HEK293 (cell line): ENCODE results near the gene ARHGEF39.

Source experiments
- CTCF ChIA-PET: fragments of 350-600 bp; formaldehyde crosslinking; extraction: SDS; loops from one replicate; lab custom pipeline; 2021; ENCODE audit warnings: antibody characterized with exemption; lab: Yijun Ruan, JAX
- POLR2A ChIA-PET: fragments of 300-600 bp; formaldehyde crosslinking; extraction: SDS; loops from one replicate; lab custom pipeline; 2020; ENCODE audit warnings: antibody characterized with exemption, inconsistent platforms; lab: Yijun Ruan, JAX
- H3K27ac ChIP-seq: fragments of 200-500 bp; sonication (Bioruptor generic); 2 replicates; pipeline ENCODE4 v1.5.1; 2014; ENCODE audit warnings: low read depth, low read length, control low read depth, inconsistent platforms; ENCODE audit errors: extremely low read depth
- H3K36me3 ChIP-seq, 2 experiments: fragments of 200-500 bp in 1 of 2; sonication (Bioruptor generic) in 1 of 2; 1 replicate in 1 of 2; 2 replicates in 1 of 2; pipeline ENCODE4 v1.5.1; 2014 to 2017; ENCODE audit warnings: inconsistent platforms in 2 of 2, low read length in 2 of 2; ENCODE audit not compliant: control insufficient read depth in 2 of 2, insufficient read depth in 1 of 2
- H3K4me1 ChIP-seq: fragments of 200-500 bp; sonication (Bioruptor generic); 2 replicates; pipeline ENCODE4 v1.5.1; 2014; ENCODE audit warnings: mild to moderate bottlenecking, low read length, inconsistent platforms; ENCODE audit not compliant: control insufficient read depth, insufficient read depth
- H3K4me3 ChIP-seq: 2 replicates; pipeline ENCODE4 v1.5.1; 2011; ENCODE audit warnings: low read depth, mild to moderate bottlenecking, control low read depth, low read length, moderate library complexity
- H3K9me3 ChIP-seq: fragments of 200-500 bp; sonication (Bioruptor generic); 2 replicates; pipeline ENCODE4 v1.5.1; 2014; ENCODE audit warnings: low read depth, low read length, inconsistent platforms; ENCODE audit not compliant: control insufficient read depth, insufficient read depth
- BCL11A ChIP-seq: fragments of 450-650 bp; formaldehyde crosslinking; IDR thresholded peaks from 2 replicates; pipeline ENCODE4 v1.5.1; 2016; ENCODE audit warnings: low read depth, missing biosample characterization, missing genetic modification characterization
- BCL11B ChIP-seq: fragments of 450-650 bp; formaldehyde crosslinking; IDR thresholded peaks from 2 replicates; pipeline ENCODE4 v1.5.1; 2016; ENCODE audit warnings: low read depth, missing biosample characterization, missing genetic modification characterization
- PRDM1 ChIP-seq: fragments of 450-650 bp; formaldehyde crosslinking; IDR thresholded peaks from 2 replicates; pipeline ENCODE4; 2016; ENCODE audit warnings: missing biosample characterization, missing genetic modification characterization
- TCF7L2 ChIP-seq: IDR thresholded peaks from 2 replicates; pipeline ENCODE4 v1.6.1; 2011; ENCODE audit warnings: low read depth, mild to moderate bottlenecking, inconsistent platforms, low read length, moderate library complexity, borderline replicate concordance
- ZBTB7A ChIP-seq: fragments of 450-650 bp; formaldehyde crosslinking; IDR thresholded peaks from 2 replicates; pipeline ENCODE4 v1.5.1; 2016; ENCODE audit warnings: low read depth, missing biosample characterization, missing genetic modification characterization
- ZFP3 ChIP-seq: fragments of 450-650 bp; formaldehyde crosslinking; IDR thresholded peaks from 2 replicates; pipeline ENCODE4 v1.5.1; 2016; ENCODE audit warnings: low read depth, missing biosample characterization, missing genetic modification characterization
- ZNF121 ChIP-seq: fragments of 450-650 bp; formaldehyde crosslinking; IDR thresholded peaks from 2 replicates; pipeline ENCODE4 v1.5.1; 2016; ENCODE audit warnings: missing biosample characterization, missing genetic modification characterization
- ZNF132 ChIP-seq: fragments of 450-650 bp; formaldehyde crosslinking; IDR thresholded peaks from 2 replicates; pipeline ENCODE4 v1.5.1; 2017; ENCODE audit warnings: missing biosample characterization, missing genetic modification characterization, borderline replicate concordance
- ZNF146 ChIP-seq: fragments of 450-650 bp; formaldehyde crosslinking; IDR thresholded peaks from 2 replicates; pipeline ENCODE4 v1.5.1; 2016; ENCODE audit warnings: missing biosample characterization, missing genetic modification characterization
- ZNF266 ChIP-seq: fragments of 450-650 bp; formaldehyde crosslinking; IDR thresholded peaks from 2 replicates; pipeline ENCODE4 v1.5.1; 2016; ENCODE audit warnings: missing biosample characterization, missing genetic modification characterization, low read depth
- ZNF335 ChIP-seq: fragments of 450-650 bp; formaldehyde crosslinking; conservative IDR thresholded peaks from 2 replicates; pipeline ENCODE4 v1.5.1; 2016; ENCODE audit warnings: missing biosample characterization, missing genetic modification characterization
- ZNF354C ChIP-seq: fragments of 450-650 bp; formaldehyde crosslinking; IDR thresholded peaks from 2 replicates; pipeline ENCODE4 v1.5.1; 2016; ENCODE audit warnings: missing biosample characterization, missing genetic modification characterization, low read depth, borderline replicate concordance
- ZNF529 ChIP-seq: fragments of 450-650 bp; formaldehyde crosslinking; IDR thresholded peaks from 2 replicates; pipeline ENCODE4 v1.5.1; 2017; ENCODE audit warnings: missing genetic modification characterization, missing biosample characterization; ENCODE audit not compliant: insufficient replicate concordance
- ZNF768 ChIP-seq: fragments of 450-650 bp; formaldehyde crosslinking; IDR thresholded peaks from 2 replicates; pipeline ENCODE4 v1.5.1; 2018; ENCODE audit warnings: missing biosample characterization, mild to moderate bottlenecking, missing genetic modification characterization
- ZNF776 ChIP-seq: fragments of 450-650 bp; formaldehyde crosslinking; IDR thresholded peaks from 2 replicates; pipeline ENCODE4 v1.5.0; 2017; ENCODE audit warnings: missing biosample characterization, missing genetic modification characterization, borderline replicate concordance
- ZNF843 ChIP-seq: fragments of 450-650 bp; formaldehyde crosslinking; IDR thresholded peaks from 2 replicates; pipeline ENCODE4 v1.5.1; 2016; ENCODE audit warnings: missing biosample characterization, missing genetic modification characterization
- TF ChIP-seq, protein P1 (sequence below): fragments of 450-650 bp; formaldehyde crosslinking; IDR thresholded peaks from 2 replicates; pipeline ENCODE4 v1.5.1; 2016; ENCODE audit warnings: missing biosample characterization, missing genetic modification characterization, borderline replicate concordance
- TF ChIP-seq, protein P2 (sequence below): fragments of 450-650 bp; formaldehyde crosslinking; IDR thresholded peaks from 2 replicates; pipeline ENCODE4 v1.5.1; 2017; ENCODE audit warnings: missing biosample characterization, missing genetic modification characterization
- TF ChIP-seq, protein P3 (sequence below): fragments of 450-650 bp; formaldehyde crosslinking; IDR thresholded peaks from 2 replicates; pipeline ENCODE4 v1.5.1; 2016; ENCODE audit warnings: missing biosample characterization, missing genetic modification characterization

The ARHGEF39 gene

DNA sequence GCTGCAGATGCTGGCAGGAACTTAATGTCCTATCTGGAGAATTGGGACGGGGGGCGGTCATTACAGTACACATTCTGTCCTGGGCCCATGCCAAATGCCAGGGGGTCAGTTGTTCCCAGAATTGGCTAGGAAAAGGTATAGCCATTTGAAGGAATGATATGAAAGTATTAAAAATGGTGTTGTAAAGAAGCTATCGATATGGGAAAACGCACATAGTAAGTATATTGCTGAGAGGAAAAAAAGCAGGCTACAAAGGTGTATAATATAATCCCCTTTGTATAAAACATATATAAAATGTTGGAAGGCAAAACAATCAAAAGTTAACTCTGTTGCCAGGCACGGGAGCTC lies 450 bp upstream of the ARHGEF39 start:
- Histone ChIP-seq H3K27ac (peak overlapping the region; percentile 64; the same call in 1 of the 2 replicates), H3K4me3 (peak overlapping the region; percentile 75), H3K4me1 (no peaks in the 10 kb centered on the region), H3K36me3 (peaks cover 5 to 35% of the 10 kb centered on the region in 2 experiments), H3K9me3 (no peaks in the 10 kb centered on the region)
- TF ChIP-seq ZNF335 (tag by site-specific recombination) (0 out of 2 replicates have a peak, but pooled peaks have one; percentile 19), ZNF843 (no peak)
- ChIA-PET POLR2A (interaction anchor here (1.1 to 2.9 kb wide), 12 partner anchors 13 to 149 kb away, joined by 3 to 25 read pairs (median 6); partner anchors contain the start of genes CREB3, TLN1 and TPM2), CTCF (interaction anchor here (0.6 to 14.5 kb wide), 8 partner anchors 10 to 296 kb away, joined by 3 to 157 read pairs (median 5); partner anchors contain the start of gene TPM2)

DNA sequence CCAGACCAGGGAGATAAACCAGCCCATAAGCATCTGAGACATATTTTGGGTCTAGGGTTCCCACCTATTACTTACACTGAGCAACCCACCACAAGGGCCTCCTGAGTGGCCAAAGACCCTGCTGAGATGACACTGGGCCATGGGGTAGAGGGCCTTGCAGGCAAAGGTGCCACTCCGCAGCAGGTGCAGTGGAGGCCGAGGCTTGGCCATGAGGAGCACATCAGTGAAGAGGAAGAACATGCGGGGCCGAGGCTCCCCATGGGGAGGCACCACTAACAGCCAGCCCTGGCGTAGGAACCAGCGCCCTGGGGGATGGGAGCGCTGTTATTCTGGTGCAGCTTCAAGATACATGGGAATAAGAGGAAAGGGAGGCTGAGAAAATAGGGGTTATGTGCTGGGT lies 2.6 kb downstream of the ARHGEF39 start:
- Histone ChIP-seq H3K4me3 (no peak overlapping the region), H3K27ac (no peak overlapping the region), H3K9me3 (no peaks in the 10 kb centered on the region), H3K4me1 (peaks cover 8% of the 10 kb centered on the region; the same call in 1 of the 2 replicates), H3K36me3 (peaks cover 5 to 40% of the 10 kb centered on the region in 2 experiments)
- ChIA-PET CTCF (interaction anchor here (0.5 to 14.5 kb wide), 9 partner anchors 15 to 143 kb away, joined by 3 to 157 read pairs (median 13); partner anchors contain the start of gene TPM2), POLR2A (interaction anchor here (1.6 to 3.0 kb wide), 3 partner anchors 26 to 69 kb away, joined by 4 to 23 read pairs (median 15); partner anchors contain the start of genes CREB3 and TLN1)
- TF ChIP-seq PRDM1 (tag by site-specific recombination): no peak
- TF ChIP-seq ZNF529 (tag by site-specific recombination): no peak
- no peak for TF ChIP-seq ZNF121 (tag by site-specific recombination)
- no peak for TF ChIP-seq ZNF266 (tag by site-specific recombination)
- no peak for TF ChIP-seq ZNF132 (tag by site-specific recombination)
- no peak for TF ChIP-seq ZNF843
- no peak for TF ChIP-seq ZNF776 (tag by site-specific recombination)
- no peak for TF ChIP-seq ZNF768 (tag by site-specific recombination)
- TF ChIP-seq, protein P1, sequence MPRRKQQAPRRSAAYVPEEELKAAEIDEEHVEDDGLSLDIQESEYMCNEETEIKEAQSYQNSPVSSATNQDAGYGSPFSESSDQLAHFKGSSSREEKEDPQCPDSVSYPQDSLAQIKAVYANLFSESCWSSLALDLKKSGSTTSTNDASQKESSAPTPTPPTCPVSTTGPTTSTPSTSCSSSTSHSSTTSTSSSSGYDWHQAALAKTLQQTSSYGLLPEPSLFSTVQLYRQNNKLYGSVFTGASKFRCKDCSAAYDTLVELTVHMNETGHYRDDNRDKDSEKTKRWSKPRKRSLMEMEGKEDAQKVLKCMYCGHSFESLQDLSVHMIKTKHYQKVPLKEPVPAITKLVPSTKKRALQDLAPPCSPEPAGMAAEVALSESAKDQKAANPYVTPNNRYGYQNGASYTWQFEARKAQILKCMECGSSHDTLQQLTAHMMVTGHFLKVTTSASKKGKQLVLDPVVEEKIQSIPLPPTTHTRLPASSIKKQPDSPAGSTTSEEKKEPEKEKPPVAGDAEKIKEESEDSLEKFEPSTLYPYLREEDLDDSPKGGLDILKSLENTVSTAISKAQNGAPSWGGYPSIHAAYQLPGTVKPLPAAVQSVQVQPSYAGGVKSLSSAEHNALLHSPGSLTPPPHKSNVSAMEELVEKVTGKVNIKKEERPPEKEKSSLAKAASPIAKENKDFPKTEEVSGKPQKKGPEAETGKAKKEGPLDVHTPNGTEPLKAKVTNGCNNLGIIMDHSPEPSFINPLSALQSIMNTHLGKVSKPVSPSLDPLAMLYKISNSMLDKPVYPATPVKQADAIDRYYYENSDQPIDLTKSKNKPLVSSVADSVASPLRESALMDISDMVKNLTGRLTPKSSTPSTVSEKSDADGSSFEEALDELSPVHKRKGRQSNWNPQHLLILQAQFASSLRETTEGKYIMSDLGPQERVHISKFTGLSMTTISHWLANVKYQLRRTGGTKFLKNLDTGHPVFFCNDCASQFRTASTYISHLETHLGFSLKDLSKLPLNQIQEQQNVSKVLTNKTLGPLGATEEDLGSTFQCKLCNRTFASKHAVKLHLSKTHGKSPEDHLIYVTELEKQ (tag by site-specific recombination): no peak
- no peak for TF ChIP-seq BCL11B
- no peak for TF ChIP-seq ZBTB7A (tag by site-specific recombination)

DNA sequence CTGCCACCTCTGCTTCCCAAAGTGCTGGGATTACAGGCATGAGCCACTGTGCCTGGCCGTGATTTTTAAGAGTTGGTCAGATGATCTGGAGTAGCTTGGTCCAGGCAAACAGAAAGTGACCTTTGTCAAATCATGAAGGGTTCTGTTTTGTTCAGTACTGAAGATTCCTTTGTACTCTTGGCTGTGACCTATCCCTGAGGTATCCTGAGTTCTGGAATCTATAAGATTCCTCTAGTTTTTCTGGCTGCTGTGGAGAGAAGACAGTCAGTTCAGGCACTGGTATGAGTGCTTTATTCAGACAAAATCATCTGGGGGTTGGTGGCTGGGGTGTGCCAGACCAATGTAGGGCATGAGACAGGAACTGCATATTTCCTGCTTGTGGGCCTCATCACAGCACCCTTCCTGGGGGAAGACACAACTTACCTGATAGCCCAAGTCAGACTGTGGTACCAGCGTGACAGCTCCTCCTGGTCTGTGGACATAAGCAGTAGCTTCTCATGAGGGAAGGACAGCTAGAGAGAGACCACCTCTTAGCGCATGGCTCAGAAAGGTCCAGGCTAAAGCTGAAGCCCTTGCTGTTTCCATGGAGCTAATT lies 3.1 kb downstream of the ARHGEF39 start:
- Histone ChIP-seq H3K27ac (no peak overlapping the region), H3K9me3 (no peaks in the 10 kb centered on the region), H3K36me3 (peaks cover 5 to 40% of the 10 kb centered on the region in 2 experiments), H3K4me1 (peaks cover 8% of the 10 kb centered on the region; the same call in 1 of the 2 replicates), H3K4me3 (no peak overlapping the region)
- TF ChIP-seq, protein P2, sequence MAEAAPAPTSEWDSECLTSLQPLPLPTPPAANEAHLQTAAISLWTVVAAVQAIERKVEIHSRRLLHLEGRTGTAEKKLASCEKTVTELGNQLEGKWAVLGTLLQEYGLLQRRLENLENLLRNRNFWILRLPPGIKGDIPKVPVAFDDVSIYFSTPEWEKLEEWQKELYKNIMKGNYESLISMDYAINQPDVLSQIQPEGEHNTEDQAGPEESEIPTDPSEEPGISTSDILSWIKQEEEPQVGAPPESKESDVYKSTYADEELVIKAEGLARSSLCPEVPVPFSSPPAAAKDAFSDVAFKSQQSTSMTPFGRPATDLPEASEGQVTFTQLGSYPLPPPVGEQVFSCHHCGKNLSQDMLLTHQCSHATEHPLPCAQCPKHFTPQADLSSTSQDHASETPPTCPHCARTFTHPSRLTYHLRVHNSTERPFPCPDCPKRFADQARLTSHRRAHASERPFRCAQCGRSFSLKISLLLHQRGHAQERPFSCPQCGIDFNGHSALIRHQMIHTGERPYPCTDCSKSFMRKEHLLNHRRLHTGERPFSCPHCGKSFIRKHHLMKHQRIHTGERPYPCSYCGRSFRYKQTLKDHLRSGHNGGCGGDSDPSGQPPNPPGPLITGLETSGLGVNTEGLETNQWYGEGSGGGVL (tag by site-specific recombination): no peak
- TF ChIP-seq BCL11A (tag by site-specific recombination) (no peak), ZFP3 (tag by site-specific recombination) (no peak), ZNF354C (tag by site-specific recombination) (no peak), TCF7L2 (no peak), ZNF146 (tag by site-specific recombination) (no peak)
- TF ChIP-seq, protein P3, sequence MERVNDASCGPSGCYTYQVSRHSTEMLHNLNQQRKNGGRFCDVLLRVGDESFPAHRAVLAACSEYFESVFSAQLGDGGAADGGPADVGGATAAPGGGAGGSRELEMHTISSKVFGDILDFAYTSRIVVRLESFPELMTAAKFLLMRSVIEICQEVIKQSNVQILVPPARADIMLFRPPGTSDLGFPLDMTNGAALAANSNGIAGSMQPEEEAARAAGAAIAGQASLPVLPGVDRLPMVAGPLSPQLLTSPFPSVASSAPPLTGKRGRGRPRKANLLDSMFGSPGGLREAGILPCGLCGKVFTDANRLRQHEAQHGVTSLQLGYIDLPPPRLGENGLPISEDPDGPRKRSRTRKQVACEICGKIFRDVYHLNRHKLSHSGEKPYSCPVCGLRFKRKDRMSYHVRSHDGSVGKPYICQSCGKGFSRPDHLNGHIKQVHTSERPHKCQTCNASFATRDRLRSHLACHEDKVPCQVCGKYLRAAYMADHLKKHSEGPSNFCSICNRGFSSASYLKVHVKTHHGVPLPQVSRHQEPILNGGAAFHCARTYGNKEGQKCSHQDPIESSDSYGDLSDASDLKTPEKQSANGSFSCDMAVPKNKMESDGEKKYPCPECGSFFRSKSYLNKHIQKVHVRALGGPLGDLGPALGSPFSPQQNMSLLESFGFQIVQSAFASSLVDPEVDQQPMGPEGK (tag by site-specific recombination): no peak
- CTCF ChIA-PET: interaction anchor here (0.5 to 14.5 kb wide), 14 partner anchors 11 to 74 kb away, joined by 3 to 157 read pairs (median 5); partner anchors contain the start of genes CREB3, TLN1 and TPM2
- POLR2A ChIA-PET: interaction anchor here (0.6 to 3.0 kb wide), 7 partner anchors 27 to 546 kb away, joined by 3 to 23 read pairs (median 4); partner anchors contain the start of genes ATOSB, CREB3 and TLN1
